ENCODE results near the gene ALDH1A3. TPM values are rescaled to one million over a fixed set of nuclear protein-coding genes. Genes with fewer than 3 reads are reported as not detected.

The ALDH1A3 gene
- total RNA-seq, 2 donors from 2014 or later: 3.9 to 5.4 TPM

DNA sequence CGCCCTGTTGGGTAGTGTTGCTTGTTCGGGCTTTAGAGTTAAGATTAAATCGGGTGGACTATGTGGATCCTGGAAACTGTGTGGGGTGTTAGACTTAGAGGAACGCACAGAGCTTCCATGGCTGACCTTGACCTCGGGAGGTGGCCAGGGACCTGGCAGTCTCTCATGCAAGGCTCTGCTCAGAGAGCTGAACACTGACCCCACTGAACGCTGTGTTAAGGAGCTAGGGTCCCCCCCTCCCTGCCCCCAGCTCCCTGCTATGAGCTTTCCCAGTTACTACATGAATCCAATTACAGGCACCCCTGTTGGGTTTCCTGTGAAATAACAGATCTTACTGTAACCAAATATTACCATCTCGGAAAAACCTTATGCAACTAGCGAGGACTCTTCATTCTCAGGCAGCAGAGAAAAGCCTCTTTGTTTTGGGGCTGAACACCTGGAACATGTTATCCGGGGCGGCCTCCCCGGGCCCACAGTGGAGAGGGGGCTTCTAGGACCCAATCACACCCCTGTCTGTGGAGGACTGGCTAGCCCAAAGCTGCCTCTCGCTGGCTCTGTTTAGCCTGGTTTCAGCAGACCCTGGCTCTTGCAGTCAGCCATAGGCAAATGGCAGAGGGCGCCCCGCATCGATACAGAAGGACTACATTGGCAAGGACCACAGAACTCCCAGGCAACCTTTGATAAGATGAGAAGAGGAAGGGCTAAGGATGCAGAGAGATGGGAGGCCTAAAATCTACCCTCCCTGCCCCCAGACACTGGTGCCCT is 25.8 kb upstream of the ALDH1A3 start:
- ATAC-seq (no peak), DNase-seq (no peak)
- intact Hi-C loops (cut with DNase I, micrococcal nuclease): no loop called here

DNA sequence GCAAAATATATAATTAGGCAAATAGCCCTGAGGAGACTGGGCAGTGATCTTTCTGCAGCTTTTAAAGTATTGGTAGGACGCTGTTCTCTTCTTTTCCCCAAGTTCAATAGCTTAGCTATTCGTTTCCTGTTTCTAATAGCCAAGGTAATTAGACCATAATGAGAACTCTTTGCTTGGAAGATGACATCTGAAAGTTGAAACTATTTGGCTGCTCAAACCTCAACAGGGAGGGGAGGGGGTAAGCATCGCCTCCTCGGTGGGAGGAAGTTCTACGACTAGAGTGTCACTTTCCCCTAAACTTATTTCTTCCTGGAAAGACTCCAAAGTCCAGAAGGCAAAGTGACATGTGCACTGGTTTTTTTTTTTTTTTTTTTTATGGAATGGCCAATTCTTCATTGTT is 22.8 kb upstream of the ALDH1A3 start:
- DNase-seq: no peak
- intact Hi-C loops (cut with DNase I, micrococcal nuclease): no loop called here
- peak; percentile 45 for ATAC-seq

DNA sequence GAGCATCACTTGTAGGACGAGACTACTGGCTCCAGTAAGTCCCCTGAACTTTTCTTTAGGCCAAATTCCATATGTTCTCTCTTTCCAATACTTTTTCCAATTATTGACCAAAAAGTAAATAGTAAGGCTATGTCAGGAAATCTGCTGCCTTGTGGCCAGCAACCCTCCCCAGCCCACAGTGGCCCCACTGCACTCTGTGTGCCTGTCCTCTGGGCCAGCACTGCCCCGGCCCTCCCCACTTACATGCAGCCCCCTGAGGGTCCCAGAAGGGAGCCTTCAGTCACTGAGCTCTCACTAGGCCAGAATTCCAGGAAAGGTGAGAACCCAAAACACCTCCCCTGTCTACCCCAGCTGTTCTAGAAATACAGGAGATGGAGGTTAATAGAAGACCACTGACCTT is 21.3 kb upstream of the ALDH1A3 start:
- intact Hi-C loops (cut with DNase I, micrococcal nuclease): no loop called here
- DNase-seq: no peak
- ATAC-seq: no peak

DNA sequence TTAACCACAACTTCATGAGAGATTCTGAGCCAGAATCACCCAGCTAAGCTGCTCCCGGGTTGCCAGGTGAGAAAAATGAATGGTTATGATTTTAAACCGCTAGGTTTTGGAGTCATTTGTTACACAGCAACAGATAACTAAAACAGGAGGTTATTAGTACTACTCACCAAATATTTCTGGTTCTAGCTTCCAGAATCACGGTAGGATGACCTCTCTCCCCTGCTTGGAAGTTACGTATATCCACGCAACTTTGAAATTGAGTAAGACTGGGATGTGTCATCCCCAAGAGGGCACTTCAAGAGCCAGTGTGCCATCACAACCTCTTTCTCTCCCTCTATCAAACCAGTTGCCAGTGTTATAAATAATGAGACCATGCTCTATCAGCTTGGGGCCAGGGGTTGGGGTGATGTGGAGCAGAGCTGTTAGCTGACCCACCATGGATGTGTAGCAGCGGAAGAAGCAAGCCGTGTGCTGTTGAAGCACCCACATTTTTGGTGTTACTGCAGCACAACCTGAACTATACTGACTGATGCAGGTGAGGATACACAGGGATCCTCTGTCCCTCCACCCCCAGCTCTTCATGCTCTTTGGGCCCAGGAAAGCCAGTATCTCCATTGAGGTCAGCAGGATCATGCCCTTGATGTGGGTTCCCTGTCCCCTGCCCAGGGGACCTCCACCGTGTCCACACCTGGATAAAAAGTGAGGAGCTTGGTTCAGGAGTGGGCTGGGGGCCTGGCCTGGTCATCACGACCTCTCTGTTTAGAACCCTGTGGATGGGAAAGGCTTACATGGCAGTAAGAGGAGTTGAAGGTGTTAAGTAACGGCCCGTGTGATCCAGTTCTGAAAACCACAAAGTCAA is 19.4 kb upstream of the ALDH1A3 start:
- ATAC-seq (no peak), DNase-seq (no peak)
- intact Hi-C loops (cut with DNase I, micrococcal nuclease): no loop called here

DNA sequence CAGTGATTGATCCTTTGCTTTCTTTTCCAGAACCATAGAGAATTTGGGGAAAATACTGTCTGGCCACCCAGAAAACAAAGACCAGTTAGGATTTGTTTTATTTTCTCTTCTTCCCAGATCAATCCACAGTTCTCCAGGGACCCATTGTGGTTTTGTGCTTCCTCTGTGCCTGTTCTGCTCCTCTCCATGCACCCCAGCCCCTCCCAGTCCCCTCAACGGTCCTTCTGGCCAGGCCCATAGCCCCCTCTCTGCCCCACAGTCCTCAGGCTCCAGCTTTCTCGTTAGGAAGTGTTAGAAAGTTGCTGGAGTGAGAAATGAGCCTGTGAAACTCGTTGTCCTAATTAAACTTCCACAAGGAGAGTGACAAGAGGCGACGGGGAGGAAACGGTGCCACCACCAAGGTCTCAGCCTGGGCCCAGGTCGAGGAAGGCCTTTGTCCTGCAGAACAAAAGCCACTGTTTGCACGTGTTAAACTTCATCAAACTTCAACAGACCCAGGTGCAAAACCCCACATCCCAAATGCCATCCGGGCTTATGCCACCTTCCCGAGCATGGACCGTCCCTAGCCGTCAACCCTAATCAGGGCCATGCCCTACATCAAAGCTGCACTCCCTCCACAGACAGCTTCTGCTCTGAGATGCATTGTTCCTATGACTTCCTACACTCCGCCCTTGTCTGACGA is 18.7 kb upstream of the ALDH1A3 start:
- ATAC-seq (no peak), DNase-seq (no peak)
- intact Hi-C loops (cut with DNase I, micrococcal nuclease): no loop called here

DNA sequence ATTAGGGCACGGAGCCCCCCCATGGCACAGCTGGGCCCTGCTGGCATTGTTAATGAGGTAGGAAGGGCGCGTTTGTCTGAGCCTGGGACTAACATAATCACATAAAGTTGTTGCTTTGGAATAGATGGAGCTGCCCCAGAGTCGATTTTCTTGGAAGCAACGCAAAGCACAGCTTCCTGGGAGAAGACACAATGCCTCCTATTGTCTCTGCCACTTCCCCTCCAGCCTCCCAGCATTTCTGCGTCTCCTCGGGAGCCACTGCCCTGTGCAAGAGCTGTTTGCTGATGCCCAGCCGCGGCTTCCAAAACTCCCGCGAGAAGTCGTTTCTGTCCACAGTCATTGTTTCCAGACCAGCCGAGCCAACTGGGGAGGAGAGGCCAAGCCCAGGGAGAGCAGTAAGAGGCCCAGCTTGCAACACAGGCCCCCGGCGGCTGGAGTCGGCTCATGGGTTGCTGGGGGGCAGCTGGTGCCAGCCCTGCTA is 18.1 kb upstream of the ALDH1A3 start:
- DNase-seq: peak in 1 of 2 donors; percentile 35
- no peak for ATAC-seq
- intact Hi-C loops (cut with DNase I, micrococcal nuclease): no loop called here

DNA sequence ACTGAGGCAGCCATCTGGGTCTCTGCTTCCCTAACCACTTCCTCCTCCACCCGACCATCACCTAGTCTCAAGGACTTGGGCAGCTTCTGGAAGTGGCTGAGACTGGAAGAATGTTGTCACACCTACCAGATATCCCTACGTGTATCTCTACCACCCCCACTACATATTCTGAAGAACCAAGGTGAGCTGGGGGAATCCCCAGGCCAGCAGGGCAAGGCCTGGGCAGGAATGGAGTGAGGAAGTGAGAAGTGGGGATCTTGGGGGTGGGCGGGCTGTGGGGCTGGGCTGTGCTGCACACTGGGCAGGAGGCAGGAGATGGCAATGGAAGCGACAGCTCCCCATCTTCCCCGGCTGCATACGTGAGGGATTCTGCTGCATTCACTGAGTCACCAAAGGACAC is 17.5 kb upstream of the ALDH1A3 start:
- intact Hi-C loops (cut with DNase I, micrococcal nuclease): no loop called here
- no peak for ATAC-seq
- DNase-seq: no peak

DNA sequence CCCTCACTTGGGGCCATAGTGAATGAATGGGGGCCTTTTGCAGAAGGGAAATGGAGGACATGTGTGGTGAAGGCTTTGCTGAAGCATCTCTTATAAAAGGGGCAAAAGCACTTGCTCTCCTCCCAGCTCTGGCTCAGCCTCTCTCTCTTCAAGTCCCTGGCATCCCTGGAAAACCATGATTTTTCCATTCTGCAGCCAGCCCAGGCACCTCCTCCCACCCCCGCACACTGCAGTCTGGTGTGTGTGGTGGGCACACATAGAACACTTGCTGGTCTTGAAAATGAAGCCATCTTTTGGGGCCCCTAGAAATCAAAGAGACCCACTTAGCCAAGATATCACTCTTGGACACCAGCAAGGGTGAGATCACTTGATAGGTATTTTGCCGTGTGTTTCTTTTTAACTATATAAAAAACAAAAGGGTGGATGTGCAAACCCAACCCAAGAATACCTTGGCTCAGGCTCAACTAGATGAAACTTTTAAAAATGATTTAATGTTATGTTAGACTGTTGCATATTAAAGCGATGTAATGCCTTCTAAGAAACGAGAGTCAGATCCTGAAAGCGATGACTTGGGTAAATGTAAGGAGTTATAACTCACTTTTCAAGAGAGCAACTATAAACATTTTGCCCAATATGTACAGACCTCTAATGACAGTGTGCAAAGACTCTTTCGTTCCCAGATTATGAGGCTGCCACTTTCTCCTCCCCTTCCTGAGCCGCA is 16.4 kb upstream of the ALDH1A3 start:
- DNase-seq: no peak
- intact Hi-C loops (cut with DNase I, micrococcal nuclease): no loop called here
- no peak for ATAC-seq

DNA sequence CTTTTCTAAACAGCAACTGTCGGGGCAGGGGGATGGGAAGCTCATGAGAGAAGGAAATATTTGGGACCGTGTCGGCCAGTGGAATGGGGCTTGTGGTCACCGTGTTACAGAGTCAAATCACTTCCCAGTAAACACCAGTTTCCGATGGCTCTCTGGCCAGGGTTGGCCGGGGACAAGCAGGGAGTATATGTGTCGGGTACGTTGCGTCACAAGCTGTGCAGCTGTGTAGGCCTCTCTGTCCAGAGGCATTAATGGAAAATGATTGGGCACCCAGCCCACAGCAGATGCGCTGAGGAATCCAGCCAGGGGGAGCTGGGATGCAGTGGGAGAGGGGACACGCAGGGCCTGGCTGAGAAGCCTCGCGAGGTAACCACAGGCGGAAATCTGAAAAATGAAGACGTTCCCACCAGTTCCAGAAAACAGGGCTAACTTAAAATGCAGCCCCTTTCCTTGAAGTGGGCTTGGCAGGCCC is 15.8 kb upstream of the ALDH1A3 start:
- ATAC-seq: no peak
- DNase-seq: peak; percentile 25 to 46
- intact Hi-C loops (cut with DNase I, micrococcal nuclease): no loop called here

DNA sequence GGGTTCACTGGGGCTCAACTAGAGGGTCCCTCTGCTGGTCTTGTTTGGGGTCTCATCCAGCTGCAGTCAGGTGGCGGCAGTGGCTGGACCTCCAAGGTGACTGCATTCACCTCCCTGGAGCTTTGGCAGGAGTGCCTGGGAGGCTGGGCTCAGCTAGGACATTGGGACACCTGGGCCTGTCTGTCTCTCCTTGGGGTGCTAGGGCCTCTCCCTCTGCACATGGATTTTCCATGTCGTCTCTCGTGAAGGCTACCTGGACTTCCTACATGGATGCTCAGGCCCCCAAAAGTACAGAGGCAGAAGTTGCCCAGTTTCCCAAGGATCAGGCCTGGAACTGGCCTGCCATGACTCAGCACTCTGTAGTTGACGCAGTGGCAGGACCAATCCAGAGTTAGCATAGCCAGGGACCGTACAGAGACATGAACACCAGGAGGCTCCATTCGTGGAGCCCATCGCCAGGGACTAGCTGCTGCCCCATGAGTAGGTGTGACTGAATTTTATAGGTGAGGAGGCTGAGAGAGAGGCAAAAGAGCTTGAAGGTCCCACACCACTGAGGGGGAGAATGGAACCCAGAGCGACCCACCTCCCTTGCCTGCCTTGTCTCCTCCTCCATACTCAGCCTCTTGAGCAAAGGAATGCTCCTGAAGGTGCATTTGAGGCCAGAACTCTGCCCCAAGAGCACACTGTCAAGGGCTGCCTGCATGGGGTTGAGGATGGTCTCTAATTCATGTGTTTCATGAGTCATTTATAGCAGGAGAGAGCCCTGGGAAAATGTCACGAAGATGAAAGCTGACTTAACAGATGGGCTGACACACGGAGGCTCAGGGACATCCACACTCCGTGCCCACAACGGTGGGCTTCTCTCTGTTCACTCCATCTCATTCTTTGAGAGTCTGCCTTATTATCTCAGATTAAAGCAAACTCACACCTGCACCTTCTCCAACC is 13.0 kb upstream of the ALDH1A3 start:
- intact Hi-C loops (cut with DNase I, micrococcal nuclease): no loop called here
- DNase-seq (no peak), ATAC-seq (no peak)

DNA sequence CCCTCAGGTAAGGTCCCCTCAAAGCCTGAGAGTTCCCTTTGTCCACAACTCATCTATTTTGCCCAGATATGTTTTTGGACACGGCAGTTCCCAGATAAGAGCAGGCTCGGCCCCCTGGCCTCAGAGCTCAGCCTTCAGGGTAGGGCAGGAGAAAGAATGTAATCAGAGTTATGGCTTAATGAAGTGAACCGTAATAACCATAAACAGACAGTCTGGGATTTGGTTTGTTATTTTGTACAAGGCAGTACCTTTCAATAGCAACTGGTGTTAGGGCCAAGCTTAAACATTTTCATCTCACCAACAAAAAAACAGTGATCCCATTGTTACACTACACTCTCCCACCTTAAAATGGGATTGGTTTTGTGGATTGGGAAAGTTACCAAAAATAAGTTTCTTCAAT is 12.2 kb upstream of the ALDH1A3 start:
- DNase-seq: no peak
- peak; percentile 53 for ATAC-seq
- intact Hi-C loops (cut with DNase I, micrococcal nuclease): no loop called here

DNA sequence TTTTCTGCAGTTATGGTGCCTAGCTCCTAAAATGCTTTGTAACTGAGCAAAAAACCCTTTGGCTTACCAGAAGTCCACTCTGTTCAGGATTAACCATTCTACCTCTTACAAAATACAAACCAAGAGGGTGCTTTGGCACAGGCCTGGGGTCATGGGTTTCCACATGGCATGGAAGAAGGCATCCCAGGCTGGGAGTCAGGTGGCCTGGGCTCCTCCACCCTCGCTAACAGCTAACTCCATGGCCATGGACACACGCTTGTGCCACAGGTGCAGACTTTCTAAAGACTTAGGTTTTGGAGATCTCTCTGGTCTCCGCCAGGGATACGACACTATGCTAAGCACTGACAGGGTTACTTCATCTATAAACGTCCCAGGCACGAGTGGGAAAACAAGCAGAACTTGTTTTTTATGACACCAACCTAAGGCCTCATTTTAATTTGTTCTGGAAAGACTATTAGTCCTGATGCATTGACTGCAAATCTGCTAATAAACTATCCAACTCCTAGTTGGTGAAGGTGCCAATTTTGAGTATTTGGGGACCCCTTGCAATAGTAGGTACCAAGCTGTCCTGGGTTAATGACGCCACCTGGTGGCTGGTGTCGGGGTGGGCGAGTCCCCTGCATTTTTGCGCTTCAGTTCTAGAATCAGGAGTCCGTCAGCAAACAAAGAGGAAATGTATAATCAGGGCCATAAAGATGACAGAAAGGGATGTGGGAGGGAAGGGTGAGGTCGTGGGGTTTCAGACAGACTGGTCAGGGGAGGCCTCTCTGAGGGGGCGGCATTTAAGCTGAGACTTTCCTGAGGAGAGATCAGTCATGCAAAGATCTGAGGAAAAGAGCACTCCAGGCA is 10.3 kb upstream of the ALDH1A3 start:
- DNase-seq (no peak), ATAC-seq (no peak)
- intact Hi-C loops (cut with DNase I, micrococcal nuclease): no loop called here

DNA sequence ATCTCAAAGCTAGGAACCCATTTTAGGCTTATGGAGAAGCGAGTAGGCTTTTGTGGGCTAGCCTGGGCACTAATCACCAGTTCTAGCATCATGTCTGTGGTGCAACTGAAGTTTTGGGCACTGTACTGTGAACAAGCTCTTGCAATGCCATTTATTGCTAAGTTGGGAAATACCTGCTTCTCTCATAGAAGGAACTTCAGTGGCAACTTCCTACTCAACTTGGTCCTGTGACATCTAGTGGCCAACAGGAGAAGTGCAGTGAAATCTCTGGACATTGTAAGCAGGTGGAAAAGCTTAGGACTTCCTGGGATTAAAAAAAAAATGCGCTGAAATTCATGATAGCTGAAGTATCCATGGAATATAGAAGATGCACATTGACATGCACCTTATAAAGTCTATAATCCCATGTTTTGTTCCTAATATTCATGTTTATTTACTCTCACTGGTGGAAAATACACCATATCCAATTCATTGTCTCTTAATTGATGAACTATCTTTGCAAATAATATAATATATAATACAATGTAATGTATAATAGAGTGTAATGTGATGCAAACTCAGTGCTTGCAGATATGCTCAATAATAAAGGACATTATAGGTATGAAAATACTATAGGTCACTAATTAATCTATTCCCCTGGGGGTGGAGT is 6.5 kb upstream of the ALDH1A3 start:
- intact Hi-C loops (cut with DNase I, micrococcal nuclease): loop anchor here in 1 of 2 donors (5.0 kb wide), 2 partner anchors 201 to 246 kb away; no protein-coding TSS in a partner anchor
- ATAC-seq (peak; percentile 92), DNase-seq (peak; percentile 48 to 74)

DNA sequence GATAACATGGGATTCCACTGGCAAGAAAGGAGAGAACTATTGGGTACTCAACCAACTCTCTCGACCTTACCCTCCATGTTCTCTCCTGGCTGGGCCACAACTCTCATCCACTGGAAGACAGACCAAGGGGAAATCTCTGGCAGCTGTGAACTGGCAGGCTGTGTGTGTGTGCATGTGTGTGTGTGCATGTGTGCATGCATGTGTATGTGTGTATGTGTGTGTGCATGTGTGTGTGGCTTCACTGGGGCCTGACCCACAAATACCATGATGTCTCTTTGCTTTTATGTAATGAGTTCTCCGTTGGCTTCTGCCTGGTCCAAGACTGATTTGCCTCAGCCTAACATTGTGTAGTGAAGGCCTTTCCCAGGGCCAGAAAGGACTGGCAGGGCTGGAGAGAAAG is 4.1 kb upstream of the ALDH1A3 start:
- DNase-seq (no peak), ATAC-seq (no peak)

DNA sequence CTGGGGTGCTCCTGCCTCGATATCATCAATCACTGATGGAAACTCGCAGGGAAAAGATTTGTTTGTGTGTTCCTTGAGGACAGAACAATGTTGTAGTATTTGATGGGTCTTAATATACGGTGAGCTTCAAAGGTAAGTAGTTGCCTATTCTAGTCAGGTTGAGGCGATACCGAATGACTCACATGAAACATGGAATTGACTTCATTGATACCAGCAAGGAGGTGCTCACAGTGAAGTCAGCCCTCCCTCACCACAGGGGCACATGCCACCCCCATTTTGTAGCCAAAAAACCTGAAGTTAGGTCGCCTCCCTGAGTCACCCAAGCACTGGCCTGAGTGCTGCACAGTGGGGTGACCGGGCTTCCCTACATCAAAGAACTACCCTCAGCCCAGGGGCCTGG is 3.7 kb upstream of the ALDH1A3 start:
- intact Hi-C loops (cut with DNase I, micrococcal nuclease): no loop called here
- ATAC-seq (no peak), DNase-seq (no peak)

More for the DNA sequence above, 4.1 kb upstream of the ALDH1A3 start:
- intact Hi-C loops (cut with DNase I, micrococcal nuclease): no loop called here

DNA sequence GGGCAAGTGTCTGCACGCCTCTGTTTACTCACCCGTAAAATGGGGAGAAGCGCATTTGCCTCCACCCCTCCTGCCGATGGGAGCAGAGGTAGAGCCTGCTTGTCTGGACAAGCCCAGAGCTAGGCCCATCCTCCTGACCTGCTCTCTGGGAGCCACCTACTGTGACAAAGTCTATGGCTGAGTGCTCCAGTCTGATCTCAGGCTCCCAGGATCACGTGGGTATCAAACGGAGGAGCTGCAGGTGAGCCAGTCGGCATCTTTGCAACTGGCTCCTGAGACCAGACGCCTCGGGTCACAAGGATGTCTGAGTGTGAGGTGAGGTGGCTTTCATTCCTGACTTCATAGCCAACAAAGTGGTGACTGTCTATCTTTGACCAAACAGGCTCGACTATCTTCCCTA is 2.1 kb upstream of the ALDH1A3 start:
- intact Hi-C loops (cut with DNase I, micrococcal nuclease): no loop called here
- DNase-seq (no peak), ATAC-seq (no peak)

All from left colon (tissue), 2 donors.